ENCODE data around the gene ASPHD2. TPM values are rescaled to one million over a fixed set of nuclear protein-coding genes. Genes with fewer than 3 reads are reported as not detected.

Gene ASPHD2
- total RNA-seq, 1 donor = 2.2 TPM

- TF ChIP-seq, protein P1, sequence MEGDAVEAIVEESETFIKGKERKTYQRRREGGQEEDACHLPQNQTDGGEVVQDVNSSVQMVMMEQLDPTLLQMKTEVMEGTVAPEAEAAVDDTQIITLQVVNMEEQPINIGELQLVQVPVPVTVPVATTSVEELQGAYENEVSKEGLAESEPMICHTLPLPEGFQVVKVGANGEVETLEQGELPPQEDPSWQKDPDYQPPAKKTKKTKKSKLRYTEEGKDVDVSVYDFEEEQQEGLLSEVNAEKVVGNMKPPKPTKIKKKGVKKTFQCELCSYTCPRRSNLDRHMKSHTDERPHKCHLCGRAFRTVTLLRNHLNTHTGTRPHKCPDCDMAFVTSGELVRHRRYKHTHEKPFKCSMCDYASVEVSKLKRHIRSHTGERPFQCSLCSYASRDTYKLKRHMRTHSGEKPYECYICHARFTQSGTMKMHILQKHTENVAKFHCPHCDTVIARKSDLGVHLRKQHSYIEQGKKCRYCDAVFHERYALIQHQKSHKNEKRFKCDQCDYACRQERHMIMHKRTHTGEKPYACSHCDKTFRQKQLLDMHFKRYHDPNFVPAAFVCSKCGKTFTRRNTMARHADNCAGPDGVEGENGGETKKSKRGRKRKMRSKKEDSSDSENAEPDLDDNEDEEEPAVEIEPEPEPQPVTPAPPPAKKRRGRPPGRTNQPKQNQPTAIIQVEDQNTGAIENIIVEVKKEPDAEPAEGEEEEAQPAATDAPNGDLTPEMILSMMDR (IDR thresholded peaks at IDR 0.05; ENCODE audit: insufficient read depth, low read depth, low read length) = no peak
- DNase-seq (ENCODE audit: low read depth) = no peak
- H3K4me3 ChIP-seq (ENCODE audit: low read depth, low read length) = no peak overlapping the region
These were observed 12.8 kb upstream of the ASPHD2 start for GRCh38 chr22:26416256-26416655.

DNA sequence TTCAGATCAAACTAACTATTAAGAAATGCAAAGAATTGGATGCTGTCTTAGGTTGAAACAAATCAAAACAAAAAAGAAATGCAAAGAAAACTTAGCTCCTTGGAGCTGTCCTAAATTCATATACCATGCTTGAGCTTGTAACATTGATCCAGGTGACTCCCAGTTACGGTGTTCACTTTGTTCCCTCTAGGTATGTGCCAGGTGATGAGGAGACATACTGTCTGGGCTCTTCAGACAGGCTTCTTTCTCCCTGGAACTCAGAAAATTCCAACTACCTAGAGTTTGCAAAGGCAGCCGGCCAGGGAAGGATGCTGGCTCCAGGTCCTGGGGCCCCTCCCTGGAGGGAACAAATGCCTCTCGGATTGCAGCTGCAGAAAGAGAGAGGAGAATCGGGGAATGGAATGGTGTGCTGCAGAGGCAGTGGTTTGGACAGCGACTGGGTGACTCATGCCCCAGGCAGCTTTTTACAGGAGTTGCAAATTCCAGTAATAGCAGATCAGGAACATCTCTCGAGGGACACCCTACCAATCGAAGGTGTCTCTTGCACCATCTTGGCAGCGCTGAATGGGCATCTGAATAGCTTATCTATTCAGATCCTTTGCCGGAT, 12.3 kb upstream of the ASPHD2 start:
- H3K4me3 ChIP-seq (ENCODE audit: low read depth, low read length) = no peak overlapping the region
- TF ChIP-seq, protein P1 (IDR thresholded peaks at IDR 0.05; ENCODE audit: insufficient read depth, low read depth, low read length) = no peak
- peak; percentile 52 for DNase-seq (ENCODE audit: low read depth)

DNA sequence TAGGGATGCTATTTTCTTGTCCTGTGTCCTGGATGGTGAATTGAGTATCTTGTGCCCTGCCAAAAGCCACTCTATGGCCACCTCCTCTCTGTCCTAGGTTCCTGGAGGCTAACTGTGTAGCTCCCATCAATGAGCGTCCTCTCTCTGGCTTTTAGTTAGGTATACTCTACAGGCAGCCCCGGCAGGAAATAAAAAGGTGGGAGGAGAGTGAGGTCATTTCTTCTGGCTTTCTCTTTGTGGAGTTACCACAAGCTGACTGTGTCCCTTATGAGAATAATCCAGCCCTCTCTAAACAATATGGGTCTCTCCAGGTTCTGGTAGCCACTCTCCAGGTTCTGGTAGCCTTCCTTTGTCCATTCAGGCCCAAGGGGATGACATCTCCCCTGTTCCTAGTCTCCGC, 11.7 kb upstream of the ASPHD2 start:
- H3K4me3 ChIP-seq (ENCODE audit: low read depth, low read length) = no peak overlapping the region
- TF ChIP-seq, protein P1 (IDR thresholded peaks at IDR 0.05; ENCODE audit: insufficient read depth, low read depth, low read length) = no peak
- no peak for DNase-seq (ENCODE audit: low read depth)

GRCh38 chr22:26418620-26419019, 10.4 kb upstream of the ASPHD2 start:
- DNase-seq (ENCODE audit: low read depth) = no peak

DNA sequence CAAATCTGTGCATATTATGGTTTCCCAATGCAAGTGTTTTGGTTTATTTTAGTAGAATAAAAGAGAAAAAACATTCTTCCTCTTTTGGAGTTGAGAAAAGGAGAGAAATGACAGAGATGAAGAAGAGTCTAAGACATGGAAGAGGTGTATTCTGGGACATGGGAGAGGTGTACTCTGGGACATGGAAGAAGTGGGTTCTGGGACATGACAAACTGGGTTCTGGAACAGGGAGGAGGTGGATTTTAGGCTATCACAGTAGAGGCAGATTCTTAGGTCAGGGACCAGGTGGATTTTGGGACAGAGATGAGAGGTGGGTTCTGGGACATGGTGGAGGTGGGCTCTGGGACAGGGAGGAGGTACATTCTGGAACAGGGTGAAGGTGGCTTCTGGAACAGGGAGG, 2.1 kb upstream of the ASPHD2 start:
- TF ChIP-seq, protein P1 (IDR thresholded peaks at IDR 0.05; ENCODE audit: insufficient read depth, low read depth, low read length) = no peak
- no peak for DNase-seq (ENCODE audit: low read depth)
- H3K4me3 ChIP-seq (ENCODE audit: low read depth, low read length) = no peak overlapping the region

More at GRCh38 chr22:26418620-26419019, 10.4 kb upstream of the ASPHD2 start:
- TF ChIP-seq, protein P1 (IDR thresholded peaks at IDR 0.05; ENCODE audit: insufficient read depth, low read depth, low read length) = no peak
- no peak overlapping the region for H3K4me3 ChIP-seq (ENCODE audit: low read depth, low read length)

DNA sequence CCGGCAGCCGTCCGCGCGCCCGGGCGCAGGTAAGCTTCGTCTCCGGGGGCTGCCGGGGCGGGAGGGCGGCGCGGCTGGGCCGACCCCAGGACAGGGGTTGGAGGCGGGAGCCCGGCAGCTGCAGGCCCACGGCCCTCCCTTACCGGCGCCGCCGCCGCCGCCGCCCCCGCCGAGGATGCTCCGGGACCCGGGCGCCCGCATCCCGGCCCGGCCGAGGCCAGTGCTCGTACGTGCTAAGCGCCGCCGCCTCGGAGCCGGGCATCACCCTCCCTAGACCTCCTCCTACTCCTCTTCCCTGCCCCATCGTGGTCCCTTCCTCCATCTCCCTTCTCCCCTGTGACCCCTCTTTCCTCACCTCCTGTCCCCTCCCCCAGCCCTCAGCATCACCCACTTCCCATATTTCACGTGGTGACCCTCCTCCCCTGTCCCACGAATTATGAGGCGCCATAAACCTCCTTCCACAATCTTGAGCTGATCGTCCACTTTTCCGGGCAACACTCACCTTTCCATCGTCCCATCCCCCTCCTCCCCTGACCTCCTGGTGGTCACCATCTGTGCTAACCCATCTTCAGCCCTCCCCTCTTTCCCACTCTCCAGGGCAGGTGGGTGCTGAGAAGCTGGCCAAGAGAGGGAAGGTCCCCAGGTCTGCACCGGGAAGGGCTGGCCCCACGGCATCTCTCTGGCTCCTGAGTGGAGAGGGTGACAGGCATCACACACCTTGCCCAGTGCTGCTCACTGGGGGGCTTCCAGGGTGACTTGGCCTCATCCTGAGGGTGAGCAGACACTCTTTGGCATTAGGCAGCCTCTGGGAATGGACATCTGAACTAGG, 612 bp downstream of the ASPHD2 start:
- peak overlapping the region; percentile 65 for H3K4me3 ChIP-seq (ENCODE audit: low read depth, low read length)
- no peak for DNase-seq (ENCODE audit: low read depth)
- TF ChIP-seq, protein P1 (IDR thresholded peaks at IDR 0.05; ENCODE audit: insufficient read depth, low read depth, low read length) = no peak

All from fibroblast of villous mesenchyme (primary cell).